CD14-positive monocyte (primary cell): ENCODE measurements around the gene PCDHAC2. TPM values are rescaled to one million over a fixed set of nuclear protein-coding genes. Genes with fewer than 3 reads are reported as not detected.
A peak's percentile ranks its signal among the peaks of the same experiment; 100 is the strongest.

Experiments used
- DNase-seq, 3 donors: peaks; one replicate each; pipeline ENCODE4 v3.0.0-alpha.2; 2011 to 2022
- H2AFZ ChIP-seq: 2 replicates; pipeline ENCODE4 v1.6.0; 2012; ENCODE audit warnings: mild to moderate bottlenecking, low read depth, low read length, inconsistent platforms; ENCODE audit not compliant: insufficient read depth, poor library complexity, severe bottlenecking
- H3K27ac ChIP-seq, 2 donors: 1 replicate in 1 of 2; 2 replicates in 1 of 2; pipeline ENCODE4 v1.5.1; 2012 to 2013; ENCODE audit warnings: low read length in 2 of 2, control low read depth in 1 of 2, inconsistent platforms in 1 of 2, low read depth in 1 of 2, mild to moderate bottlenecking in 1 of 2
- H3K27me3 ChIP-seq, 2 donors: one replicate each; pipeline versions ENCODE4 v1.6.0 to v1.6.1; 2011 to 2013; ENCODE audit warnings: low read length in 2 of 2; ENCODE audit not compliant: control insufficient read depth in 2 of 2, insufficient read depth in 2 of 2
- H3K36me3 ChIP-seq, 2 donors: replicated peaks in 1 of 2; 1 replicate in 1 of 2; 2 replicates in 1 of 2; pipeline versions ENCODE4 v1.5.1 to v1.6.1; 2012 to 2013; ENCODE audit warnings: low read length in 2 of 2, control low read depth in 1 of 2, inconsistent platforms in 1 of 2, mild to moderate bottlenecking in 1 of 2; ENCODE audit not compliant: insufficient read depth in 2 of 2, control insufficient read depth in 1 of 2
- H3K4me1 ChIP-seq, 2 donors: 1 replicate in 1 of 2; 2 replicates in 1 of 2; pipeline versions ENCODE4 v1.5.1 to v1.6.1; 2012 to 2013; ENCODE audit warnings: low read length in 2 of 2, control low read depth in 1 of 2, inconsistent platforms in 1 of 2, mild to moderate bottlenecking in 1 of 2, moderate library complexity in 1 of 2; ENCODE audit not compliant: insufficient read depth in 2 of 2, control insufficient read depth in 1 of 2
- H3K4me2 ChIP-seq: replicated peaks from 2 replicates; pipeline ENCODE3; 2012; ENCODE audit warnings: low read length, moderate library complexity, mild to moderate bottlenecking; ENCODE audit not compliant: poor library complexity, severe bottlenecking; ENCODE audit errors: extremely low read depth
- H3K4me3 ChIP-seq, 3 experiments: fragments of 200-600 bp in 1 of 3; sonication (generic) in 1 of 3; replicated peaks in 1 of 3; 1 replicate in 2 of 3; 2 replicates in 1 of 3; pipeline ENCODE4 v1.5.1; 2011 to 2013; ENCODE audit warnings: low read length in 3 of 3, mild to moderate bottlenecking in 3 of 3, control low read depth in 2 of 3, low read depth in 2 of 3, inconsistent platforms in 1 of 3, moderate library complexity in 1 of 3
- H3K79me2 ChIP-seq: 2 replicates; pipeline ENCODE4 v1.6.0; 2012; ENCODE audit warnings: mild to moderate bottlenecking, control low read depth, inconsistent platforms, low read length, moderate library complexity; ENCODE audit not compliant: insufficient read depth
- H3K9ac ChIP-seq: 2 replicates; pipeline ENCODE4 v1.6.0; 2017; ENCODE audit warnings: low read length, mild to moderate bottlenecking; ENCODE audit not compliant: insufficient read depth, poor library complexity, severe bottlenecking
- H3K9me3 ChIP-seq, 2 donors: replicated peaks in 1 of 2; 1 replicate in 1 of 2; 2 replicates in 1 of 2; pipeline versions ENCODE4 v1.5.1 to v1.6.1; 2012 to 2013; ENCODE audit warnings: low read length in 2 of 2, control low read depth in 1 of 2; ENCODE audit not compliant: control insufficient read depth in 1 of 2, insufficient read depth in 1 of 2
- H4K20me1 ChIP-seq: 2 replicates; pipeline ENCODE4 v1.6.0; 2012; ENCODE audit warnings: mild to moderate bottlenecking, low read length, control low read depth, moderate library complexity; ENCODE audit not compliant: insufficient read depth
- H3K27ac Mint-ChIP-seq, 7 donors: one replicate each; pipeline ENCODE4 v1.8.0; 2020; ENCODE audit warnings: mild to moderate bottlenecking in 7 of 7, mixed read lengths in 7 of 7, moderate library complexity in 6 of 7, inconsistent platforms in 2 of 7
- H3K27me3 Mint-ChIP-seq, 3 donors: one replicate each; pipeline ENCODE4 v1.8.0; 2021 to 2022; ENCODE audit warnings: low read depth in 3 of 3, mild to moderate bottlenecking in 3 of 3, mixed read lengths in 3 of 3, moderate library complexity in 3 of 3, inconsistent platforms in 1 of 3
- H3K36me3 Mint-ChIP-seq, 2 donors: one replicate each; pipeline ENCODE4 v1.8.0; 2020; ENCODE audit warnings: mixed read lengths in 2 of 2, inconsistent platforms in 1 of 2, mild to moderate bottlenecking in 1 of 2
- H3K4me1 Mint-ChIP-seq: one replicate; pipeline ENCODE4 v1.8.0; 2020; ENCODE audit warnings: mild to moderate bottlenecking, mixed read lengths
- H3K4me3 Mint-ChIP-seq, 2 donors: one replicate each; pipeline ENCODE4 v1.8.0; 2020; ENCODE audit warnings: mild to moderate bottlenecking in 2 of 2, mixed read lengths in 2 of 2, moderate library complexity in 1 of 2
- H3K9me3 Mint-ChIP-seq, 7 donors: one replicate each; pipeline ENCODE4 v1.8.0; 2020 to 2022; ENCODE audit warnings: mixed read lengths in 7 of 7, mild to moderate bottlenecking in 6 of 7, moderate library complexity in 6 of 7, inconsistent platforms in 2 of 7
- CTCF ChIP-seq: fragments of 200-600 bp; IDR thresholded peaks from one replicate; pipeline ENCODE4 v1.8.0; 2022; ENCODE audit warnings: antibody characterized with exemption, mild to moderate bottlenecking
- WGBS: methylation state at CpG from one replicate; pipeline ENCODE4 v1.1.5; 2013; ENCODE audit warnings: missing lambda C conversion rate; ENCODE audit not compliant: insufficient coverage; 5-methylcytosine and 5-hydroxymethylcytosine counted together
- intact Hi-C, 2 donors: fragments of 100-400 bp; cut with micrococcal nuclease; formaldehyde crosslinking; loops; one replicate each; pipeline versions ENCODE4 v1.15.0 to v1.15.1; 2023
- polyA plus RNA-seq, 3 donors: library from polyadenylated mRNA; depleted of rRNA in 1 of 3; unstranded in 2 of 3; stranded (reverse) in 1 of 3; fragments of 300-500 nt in 2 of 3; fragments of >200 nt in 1 of 3; fragmentation: Illumina TruSeq in 2 of 3; gene quantifications; 1 replicate in 2 of 3; 2 replicates in 1 of 3; pipeline ENCODE4 v1.2.3, GENCODE V29; 2012 to 2021

Gene PCDHAC2
- polyA plus RNA-seq, 3 donors: not detected

GRCh38 chr5:140965905-140966292 is 377 bp upstream of the PCDHAC2 start:
- intact Hi-C loops: no loop called here
- Mint-ChIP-seq H3K4me1 (no peaks in the 10 kb centered on the region), H3K4me3 (peak overlapping the region in 1 of 2 donors; percentile 76)

GRCh38 chr5:140967226-140967893 is 1.1 kb downstream of the PCDHAC2 start:
- Histone ChIP-seq H3K9ac (no peak overlapping the region), H3K36me3 (no peaks in the 10 kb centered on the region), H3K27me3 (peaks cover 17 to 38% of the 10 kb centered on the region in 2 donors), H3K4me1 (no peaks in the 10 kb centered on the region), H3K4me3 (no peak overlapping the region), H2AFZ (no peak overlapping the region), H3K27ac (no peak overlapping the region), H3K79me2 (no peaks in the 10 kb centered on the region), H4K20me1 (no peaks in the 10 kb centered on the region), H3K4me2 (no peak overlapping the region), H3K9me3 (peaks cover 12 to 13% of the 10 kb centered on the region in 2 donors)
- Mint-ChIP-seq H3K9me3 (peaks cover 0 to 23% (median 14%) of the 10 kb centered on the region in 7 donors), H3K27ac (no peak overlapping the region), H3K4me1 (no peaks in the 10 kb centered on the region), H3K4me3 (peak overlapping the region in 1 of 2 donors; percentile 65), H3K36me3 (peaks cover 0 to 3% of the 10 kb centered on the region in 2 donors), H3K27me3 (peaks cover 26 to 39% (median 36%) of the 10 kb centered on the region in 3 donors)
- WGBS: 22% methylated on average over 28 of the region's 34 CpGs
- intact Hi-C loops: no loop called here
- no peak for DNase-seq
- TF ChIP-seq CTCF: no peak

More at GRCh38 chr5:140965905-140966292, 377 bp upstream of the PCDHAC2 start:
- peaks cover 26 to 38% (median 36%) of the 10 kb centered on the region in 3 donors for H3K27me3 Mint-ChIP-seq
- peaks cover 0 to 21% (median 12%) of the 10 kb centered on the region in 7 donors for H3K9me3 Mint-ChIP-seq
- no peak overlapping the region for H3K27ac Mint-ChIP-seq
- TF ChIP-seq CTCF: no peak
- Histone ChIP-seq H3K79me2 (no peaks in the 10 kb centered on the region), H3K9me3 (peaks cover 12 to 13% of the 10 kb centered on the region in 2 donors), H3K4me2 (no peak overlapping the region), H2AFZ (no peak overlapping the region), H3K4me1 (no peaks in the 10 kb centered on the region), H3K27ac (no peak overlapping the region), H3K27me3 (peaks cover 17 to 38% of the 10 kb centered on the region in 2 donors), H3K4me3 (no peak overlapping the region), H3K36me3 (no peaks in the 10 kb centered on the region), H3K9ac (no peak overlapping the region), H4K20me1 (no peaks in the 10 kb centered on the region)
- 8% methylated on average over 8 of the region's 9 CpGs for WGBS
- peaks cover 0 to 3% of the 10 kb centered on the region in 2 donors for H3K36me3 Mint-ChIP-seq
- DNase-seq: no peak
